SK-N-SH treated with all-trans-retinoic acid at 6 μM for 48 hours (cell line): Measurements from ENCODE around the gene PLEKHJ1.

Source experiments
- CSRNP3 ChIP-seq: fragments of 250-450 bp; sonication (Bioruptor Pico); IDR thresholded peaks from 2 replicates; pipeline ENCODE4 v1.5.1; 2021; ENCODE audit warnings: mild to moderate bottlenecking, moderate library complexity
- ISL1 ChIP-seq: fragments of 250-450 bp; sonication (Bioruptor Pico); IDR thresholded peaks from 2 replicates; pipeline ENCODE4 v2.1.2; 2022; ENCODE audit warnings: mild to moderate bottlenecking, moderate library complexity
- PATZ1 ChIP-seq: fragments of 250-450 bp; sonication (Bioruptor Pico); IDR thresholded peaks from 2 replicates; pipeline ENCODE4 v1.8.0; 2020; ENCODE audit warnings: mild to moderate bottlenecking, moderate library complexity, borderline replicate concordance
- TCF4 ChIP-seq: fragments of 250-450 bp; sonication (Bioruptor Pico); IDR thresholded peaks from 2 replicates; pipeline ENCODE4 v1.8.0; 2021; ENCODE audit warnings: mild to moderate bottlenecking, moderate library complexity, borderline replicate concordance
- ZC3H10 ChIP-seq: fragments of 250-450 bp; sonication (Bioruptor Pico); IDR thresholded peaks from 2 replicates; pipeline ENCODE4 v1.5.1; 2021; ENCODE audit warnings: mild to moderate bottlenecking, moderate library complexity
- ZFP30 ChIP-seq: fragments of 450-650 bp; formaldehyde crosslinking; IDR thresholded peaks from 2 replicates; pipeline ENCODE4 v1.5.0; 2022; ENCODE audit warnings: mild to moderate bottlenecking, moderate library complexity
- ZNF70 ChIP-seq: fragments of 450-650 bp; formaldehyde crosslinking; IDR thresholded peaks from 2 replicates; pipeline ENCODE4 v1.5.0; 2020; ENCODE audit warnings: mild to moderate bottlenecking, moderate library complexity

GRCh38 chr19:2280633-2281264 is 44.6 kb upstream of the PLEKHJ1 start:
- no peak for TF ChIP-seq TCF4 (CRISPR knock-in tag)
- no peak for TF ChIP-seq ZNF70 (CRISPR knock-in tag)
- no peak for TF ChIP-seq CSRNP3 (CRISPR knock-in tag)
- TF ChIP-seq ZFP30 (CRISPR knock-in tag): no peak
- TF ChIP-seq PATZ1 (CRISPR knock-in tag): no peak
- TF ChIP-seq ISL1 (CRISPR knock-in tag): no peak
- no peak for TF ChIP-seq ZC3H10
